HUDEP-2 (cell line): ENCODE results near the gene C7orf33.
"Not testable (repeated sequence)": the region's sequence is repeated elsewhere in the genome, so short reads cannot be mapped to it uniquely, and the experiment has no call there.

Source experiments
- DNase-seq, 76 experiments: peaks; one replicate each; lab custom pipeline; 2025; ENCODE audit not compliant: unreplicated experiment in 76 of 76; lab: John Stamatoyannopoulos, UW

Gene C7orf33

DNA sequence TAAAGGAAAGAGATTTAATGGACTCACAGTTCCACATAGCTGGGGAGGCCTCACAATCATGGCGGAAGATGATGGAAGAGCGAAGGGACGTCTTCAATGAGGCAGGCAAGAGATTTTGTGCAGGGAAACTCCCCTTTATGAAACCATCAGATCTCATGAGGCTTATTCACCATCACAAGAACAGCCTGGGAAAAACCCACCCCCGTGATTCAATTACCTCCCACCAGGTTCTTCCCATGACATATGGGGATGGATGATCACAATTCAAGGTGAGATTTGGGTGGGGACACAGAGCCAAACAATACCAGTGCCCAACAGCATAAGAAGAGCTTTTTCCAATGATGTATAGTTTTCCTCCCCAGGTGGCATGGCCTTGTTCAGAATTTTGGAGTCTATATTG lies 11.2 kb upstream of the C7orf33 start:
- DNase-seq: no peak

DNA sequence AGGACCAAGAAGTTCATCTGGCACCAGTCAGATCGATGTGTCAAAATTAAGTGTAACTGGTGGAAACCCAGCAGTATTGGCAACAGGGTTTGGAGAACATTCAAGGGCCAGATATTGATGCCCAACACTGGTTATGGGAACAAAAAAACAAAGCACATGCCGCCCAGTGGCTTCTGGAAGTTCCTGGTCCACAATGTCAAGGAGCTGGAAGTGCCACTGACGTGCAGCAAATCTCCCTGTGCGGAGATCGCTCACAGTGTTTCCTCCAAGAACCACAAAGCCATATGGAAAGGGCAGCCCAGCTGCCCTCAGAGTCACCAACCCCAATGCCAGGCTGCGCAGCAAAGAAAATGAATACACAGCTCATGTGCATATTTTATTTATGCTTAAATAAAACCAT lies 10.1 kb upstream of the C7orf33 start:
- DNase-seq: no peak

DNA sequence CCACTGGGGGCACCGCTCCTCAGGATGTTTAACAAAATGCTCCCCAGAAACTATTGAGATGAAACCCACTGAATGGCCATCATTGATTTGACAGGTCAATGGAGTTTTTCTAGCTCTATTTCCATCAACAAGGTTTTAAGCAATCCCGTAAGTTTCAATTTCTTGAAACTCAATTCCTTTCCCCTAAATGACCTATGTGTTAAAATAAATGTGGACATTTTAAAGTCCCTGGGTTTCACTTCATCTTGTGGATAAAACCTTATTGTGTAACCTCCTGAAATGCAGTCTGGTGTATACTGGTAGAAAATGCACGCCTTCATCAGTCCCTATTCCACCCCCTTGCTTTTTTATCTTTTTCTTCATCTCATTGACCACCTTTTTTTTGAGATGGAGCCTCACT lies 8.9 kb upstream of the C7orf33 start:
- DNase-seq: no peak

DNA sequence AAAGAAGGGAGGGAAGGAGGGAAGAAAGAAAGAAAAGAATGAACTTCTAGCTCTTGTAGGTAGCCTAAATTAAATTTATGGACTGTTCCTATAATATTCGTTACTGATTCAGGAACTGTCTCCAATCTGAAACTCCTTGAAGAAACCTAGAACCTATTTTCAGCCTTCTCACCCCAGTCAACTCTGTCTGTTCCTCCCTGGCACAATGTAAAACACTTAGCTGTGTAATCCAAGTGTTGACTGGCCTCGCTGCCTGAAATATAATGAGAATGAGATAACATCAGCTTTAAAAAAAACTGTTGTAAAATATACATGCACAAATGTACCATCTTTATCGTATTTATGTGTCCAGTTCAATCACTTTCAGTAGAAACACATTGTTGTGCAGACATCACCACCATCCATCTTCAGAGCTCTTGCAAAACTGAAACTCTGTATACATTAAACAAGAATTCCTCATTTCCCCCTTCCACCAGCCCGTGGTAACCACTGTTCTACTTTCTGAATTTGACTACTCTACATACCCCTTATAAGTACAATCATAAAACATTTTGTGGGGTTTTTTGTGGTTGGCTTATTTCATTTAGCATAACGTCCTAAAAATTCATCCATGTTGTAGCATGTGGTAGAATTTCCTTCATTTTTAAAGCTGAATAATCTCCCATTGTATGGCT lies 6.3 kb upstream of the C7orf33 start:
- DNase-seq: no peak

DNA sequence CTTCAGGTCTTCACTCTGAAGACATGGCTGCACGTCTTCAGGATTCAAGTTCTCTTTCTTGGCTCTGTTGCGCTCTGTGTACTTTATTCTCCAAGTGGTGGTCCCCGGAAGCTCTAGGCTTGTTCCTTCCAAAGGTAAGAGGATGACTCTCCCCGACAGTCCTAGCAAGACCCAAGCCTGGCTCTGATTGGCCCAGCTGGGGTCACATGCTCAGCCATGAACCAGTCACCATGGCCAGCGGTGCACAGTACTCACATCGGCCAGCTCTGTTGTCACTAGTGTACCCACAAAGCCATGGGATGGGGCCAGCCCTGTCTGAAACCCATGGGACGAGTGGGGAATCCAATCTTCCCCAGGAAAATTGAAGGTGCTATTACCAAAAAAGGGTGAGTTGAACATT lies 5.2 kb upstream of the C7orf33 start:
- no peak for DNase-seq

DNA sequence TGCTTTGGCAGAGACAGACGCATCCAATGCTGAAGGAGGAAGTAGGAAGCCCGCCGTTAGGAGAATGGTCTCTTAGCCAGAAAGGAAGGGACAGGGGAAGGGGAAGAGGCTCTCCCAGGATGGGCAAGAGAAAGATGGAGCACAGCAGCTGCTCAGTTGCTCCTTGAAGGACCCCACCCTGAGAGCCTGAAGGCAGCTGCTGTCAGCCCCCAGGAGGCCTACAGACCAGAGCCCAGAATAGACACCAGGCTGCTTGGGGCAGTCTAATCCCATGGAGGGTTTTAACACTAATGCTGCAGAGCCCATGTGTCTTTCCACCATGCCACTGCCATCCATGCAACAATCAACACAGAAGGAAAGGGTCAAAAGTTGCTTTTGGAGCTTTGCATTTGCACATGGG lies 3.5 kb upstream of the C7orf33 start:
- DNase-seq: no peak

DNA sequence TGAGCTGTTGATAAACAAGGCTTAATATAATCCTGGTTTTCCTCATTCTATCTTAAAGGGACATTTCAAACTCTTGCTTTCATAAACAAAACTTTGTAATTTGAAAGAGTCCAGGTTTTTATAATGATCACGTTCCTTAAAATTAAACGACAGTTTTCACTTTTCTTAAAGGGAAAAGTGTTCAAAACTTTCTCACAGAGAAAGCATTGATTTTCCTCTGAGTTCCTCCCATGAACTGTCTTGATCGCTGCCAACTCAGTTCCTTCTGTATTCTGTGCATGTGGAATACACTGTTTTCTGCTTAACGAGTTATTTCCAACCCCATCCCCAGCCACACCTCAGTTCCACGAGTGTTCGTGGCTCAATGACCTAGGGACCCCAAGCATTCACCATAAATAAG lies 2.4 kb upstream of the C7orf33 start:
- no peak for DNase-seq

DNA sequence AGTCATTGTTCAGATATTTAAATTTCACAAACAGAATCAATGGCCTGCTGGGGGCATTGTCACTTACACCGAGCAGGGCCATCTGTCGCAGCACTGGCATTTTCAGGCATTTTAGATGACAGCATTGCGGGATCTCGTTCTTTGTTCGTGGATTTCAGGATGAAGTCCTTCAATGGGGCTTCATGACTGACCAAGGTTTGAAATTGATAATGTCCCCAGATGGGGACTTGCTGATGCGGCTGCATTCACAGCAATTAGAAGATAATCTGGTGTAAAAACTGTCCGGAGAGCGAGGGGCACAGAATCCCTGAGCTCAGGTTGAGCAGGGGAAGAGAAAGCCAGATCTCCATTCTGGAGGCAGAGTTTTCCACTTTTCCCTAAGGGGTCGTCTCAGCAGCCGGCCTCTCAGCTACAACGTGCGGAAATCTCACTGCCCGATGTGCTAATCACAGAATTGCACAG lies 1.9 kb upstream of the C7orf33 start:
- no peak for DNase-seq

DNA sequence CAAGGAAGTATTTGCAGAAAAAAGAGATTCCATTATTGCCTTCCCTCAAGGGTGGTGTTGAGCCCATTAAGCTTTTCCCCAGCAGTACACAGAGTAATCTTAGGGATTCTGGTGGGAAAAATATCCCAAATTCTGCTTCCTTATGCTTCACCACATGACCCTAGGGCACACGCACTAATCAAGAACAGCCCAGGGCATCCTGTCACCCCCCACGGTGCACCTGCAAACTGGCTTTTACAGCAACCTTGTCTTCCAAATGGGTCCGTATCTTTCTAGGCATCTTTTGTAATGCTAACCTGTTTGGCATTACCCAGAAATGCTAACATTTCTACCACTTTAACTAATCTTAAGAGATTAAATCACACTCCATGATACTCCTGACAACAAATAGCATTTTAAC lies 926 bp upstream of the C7orf33 start:
- no peak for DNase-seq

DNA sequence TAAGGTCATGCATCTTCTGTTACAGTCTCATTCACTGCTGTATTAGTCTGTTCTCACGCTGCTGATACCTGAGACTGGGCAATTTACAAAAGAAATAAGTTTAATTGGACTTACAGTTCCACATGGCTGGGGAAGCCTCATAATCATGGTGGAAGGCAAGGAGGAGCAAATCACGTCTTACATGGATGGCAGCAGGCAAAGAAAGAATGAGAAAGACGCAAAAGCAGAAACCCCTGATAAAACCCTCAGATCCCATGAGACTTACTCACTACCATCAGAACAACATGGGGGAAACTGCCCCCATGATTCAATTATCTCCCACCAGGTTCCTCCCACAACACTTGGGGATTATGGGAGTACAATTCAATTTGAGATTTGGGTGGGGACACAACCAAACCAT lies 5.8 kb downstream of the C7orf33 start:
- DNase-seq: not testable (repeated sequence)

DNA sequence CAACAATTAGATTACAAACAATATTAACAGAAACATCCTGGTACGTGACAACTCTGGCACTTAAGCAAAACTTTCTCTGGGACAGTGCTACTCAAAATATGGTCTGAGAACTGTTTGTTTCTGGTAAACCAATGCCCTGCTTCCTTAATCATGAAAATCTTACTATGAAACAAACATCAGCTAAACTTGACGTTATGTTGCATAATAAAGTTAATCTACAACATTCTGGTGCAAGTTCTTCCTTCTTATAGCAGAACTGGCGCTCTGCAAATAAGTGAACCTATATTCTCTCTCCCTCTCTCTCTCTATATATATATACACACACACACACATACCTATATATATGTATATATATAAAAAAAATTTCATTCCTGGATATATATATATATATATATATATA lies 7.8 kb downstream of the C7orf33 start:
- no peak for DNase-seq

DNA sequence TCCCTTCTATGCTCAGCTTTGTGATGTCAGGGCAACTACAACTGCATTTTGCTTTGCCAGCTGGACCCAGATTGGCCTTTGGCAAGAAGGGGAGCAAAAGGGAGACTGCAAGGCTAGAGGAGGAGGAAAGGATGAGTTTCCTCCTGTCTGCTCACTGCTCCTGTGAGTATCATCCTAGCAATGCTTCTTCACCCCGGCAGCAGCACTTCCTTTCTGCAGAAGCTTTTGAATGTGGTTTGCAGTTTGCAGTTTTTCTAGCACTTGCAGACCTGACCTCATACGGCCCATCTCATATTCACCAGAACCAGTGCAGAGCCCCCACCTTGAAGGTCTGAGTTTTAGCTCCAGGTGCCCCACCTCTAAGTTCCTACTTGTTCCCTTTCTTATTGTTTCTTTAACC lies 14.8 kb downstream of the C7orf33 start:
- DNase-seq: no peak

DNA sequence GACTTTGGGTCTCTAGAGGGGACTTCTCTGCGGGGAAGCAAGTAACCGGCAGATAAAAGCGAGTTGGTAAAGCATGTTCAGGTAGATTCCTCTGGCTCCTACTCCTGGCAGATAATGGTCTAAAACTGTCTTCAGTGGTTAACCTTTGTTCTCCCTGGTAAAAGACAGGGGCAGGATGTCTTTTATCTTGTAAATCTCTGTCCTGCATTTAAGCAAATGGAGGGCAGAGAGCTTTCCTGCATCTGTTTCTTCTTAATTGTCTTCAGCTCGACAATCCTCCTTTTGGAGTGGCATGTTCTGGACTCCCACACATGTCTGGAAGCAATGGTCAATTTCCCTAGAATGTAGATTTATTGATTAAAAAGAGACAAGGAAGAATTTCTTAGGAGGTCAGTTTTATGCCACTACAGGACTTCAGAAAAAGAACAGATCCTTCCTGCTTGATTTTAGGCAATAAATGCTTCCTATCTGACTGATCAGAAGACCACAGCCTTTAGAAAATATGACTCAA lies 16.6 kb downstream of the C7orf33 start:
- no peak for DNase-seq

DNA sequence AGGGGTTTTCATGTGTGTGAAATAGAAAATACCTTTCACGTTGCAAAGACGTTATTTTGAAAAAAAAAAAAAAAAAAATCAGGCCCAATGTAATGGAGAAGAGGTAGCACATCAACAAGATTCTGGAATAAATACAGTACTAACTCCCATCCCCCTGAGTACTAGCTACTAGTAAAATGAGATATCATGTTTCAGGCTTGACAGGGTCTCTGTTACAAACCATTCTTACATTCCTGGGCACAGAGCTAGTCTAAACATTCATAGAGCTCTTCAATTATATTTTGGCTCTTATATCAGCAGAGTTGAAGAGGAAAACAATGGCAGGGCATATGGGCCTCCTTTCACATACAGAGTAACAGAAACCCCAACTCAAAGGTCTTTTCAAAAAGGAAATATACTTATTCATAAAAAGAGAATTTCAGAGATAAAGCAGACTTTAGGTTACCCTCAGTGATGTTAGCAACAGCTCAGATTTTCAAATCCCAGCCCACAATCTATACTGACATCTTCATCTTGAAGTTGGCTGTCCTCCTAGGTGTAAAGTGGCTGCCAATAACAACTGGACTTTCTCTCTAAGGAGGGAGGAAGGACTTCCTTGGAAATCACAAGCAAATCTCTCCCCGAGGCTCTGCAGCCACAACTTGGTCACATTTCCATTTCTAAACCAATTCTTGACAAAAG lies 18.6 kb downstream of the C7orf33 start:
- DNase-seq: no peak

DNA sequence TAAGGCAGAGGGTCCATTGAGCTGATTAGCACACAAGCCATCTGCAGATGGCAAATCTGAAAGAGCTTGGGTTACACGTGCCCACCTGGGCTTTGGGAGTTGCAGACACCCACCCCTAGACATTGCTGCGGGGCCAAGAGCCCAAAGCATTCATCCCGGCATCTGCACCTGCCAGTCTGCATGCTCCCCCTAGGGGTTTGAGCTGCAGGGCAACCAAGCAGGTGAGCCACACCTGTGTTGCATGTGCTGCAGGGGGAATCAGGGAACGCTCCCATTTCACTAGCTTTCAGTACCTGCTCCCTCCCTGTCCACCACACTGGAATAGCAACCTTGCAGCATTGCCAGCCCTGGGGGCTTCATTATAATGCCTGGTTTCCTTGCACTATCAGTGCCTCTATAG lies 21.1 kb downstream of the C7orf33 start:
- DNase-seq: no peak

DNA sequence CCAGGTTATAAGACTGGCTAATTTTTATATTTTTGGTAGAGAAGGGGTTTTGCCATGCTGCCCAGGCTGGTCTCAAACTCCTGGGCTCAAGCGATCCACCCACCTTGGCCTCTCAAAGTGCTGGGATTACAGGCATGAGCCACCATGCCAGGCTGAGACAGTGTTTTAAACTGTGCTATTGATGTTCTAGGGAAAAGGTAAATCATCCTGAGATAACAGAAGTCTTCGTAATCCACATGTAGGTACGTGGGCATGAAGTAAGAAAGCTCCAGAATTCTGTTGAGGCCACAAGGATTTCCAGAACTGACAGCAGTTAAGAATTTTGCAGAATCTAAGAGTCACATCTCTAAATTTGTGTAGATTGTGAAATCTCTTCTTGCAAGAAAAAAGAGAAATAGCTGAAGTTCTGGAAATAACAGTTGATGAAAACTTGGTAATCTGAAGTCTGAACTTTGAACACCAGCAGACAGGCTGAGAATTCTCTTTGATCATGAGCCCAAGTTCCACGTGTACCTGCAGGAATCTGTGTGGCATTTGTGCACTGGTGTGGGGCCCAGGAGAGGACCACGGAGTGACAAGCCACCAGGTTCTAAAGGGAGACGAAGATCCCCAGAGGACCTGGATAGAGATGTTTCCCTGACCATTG lies 24.6 kb downstream of the C7orf33 start:
- no peak for DNase-seq

DNA sequence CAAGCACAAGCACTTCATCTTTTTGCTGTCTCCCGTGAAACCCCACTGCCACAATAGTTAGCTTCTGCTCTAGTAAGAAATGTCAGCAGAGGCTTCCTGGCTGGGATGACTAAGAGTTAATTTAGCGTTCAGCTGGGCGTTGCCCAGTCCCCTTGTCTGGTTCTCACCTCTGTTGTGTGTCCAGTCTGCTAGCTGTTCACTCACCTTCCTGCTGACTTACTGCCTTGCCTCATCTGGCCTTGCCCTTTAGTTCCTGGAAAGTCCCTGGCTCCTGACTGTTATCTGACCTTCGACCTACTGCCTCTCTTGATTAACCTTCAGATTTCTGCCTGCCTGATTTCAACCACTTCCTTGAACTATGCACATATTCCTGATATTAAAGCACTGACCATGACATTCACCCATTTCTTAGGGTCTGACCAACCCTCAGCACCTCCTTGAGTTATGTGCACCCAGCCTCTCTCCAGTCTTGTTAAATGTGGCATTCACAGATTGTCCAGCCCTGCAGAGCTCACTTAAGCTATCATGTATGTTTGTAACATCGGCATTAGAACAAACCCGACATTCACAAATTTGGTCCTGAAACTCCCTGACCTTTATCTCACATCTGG lies 30.3 kb downstream of the C7orf33 start:
- no peak for DNase-seq

DNA sequence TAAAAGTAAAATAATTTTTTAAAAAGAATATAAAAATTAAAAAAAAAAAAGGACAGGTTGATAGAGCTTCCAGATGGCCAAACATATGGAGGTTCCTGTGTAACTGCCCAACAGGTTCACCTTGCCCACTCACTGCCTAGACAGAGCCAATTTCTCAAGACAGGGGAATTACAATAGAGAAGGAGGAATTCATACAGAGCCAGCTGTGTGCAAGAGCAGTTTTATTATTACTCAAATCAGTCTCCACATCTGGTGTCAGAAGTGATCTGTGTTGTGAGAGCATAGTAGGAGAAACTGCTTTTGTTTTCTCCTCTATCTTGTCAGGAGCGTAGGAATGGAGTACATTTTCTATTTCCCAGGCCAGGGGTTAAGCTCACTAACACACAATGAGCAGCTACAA lies 31.0 kb downstream of the C7orf33 start:
- DNase-seq: no peak

DNA sequence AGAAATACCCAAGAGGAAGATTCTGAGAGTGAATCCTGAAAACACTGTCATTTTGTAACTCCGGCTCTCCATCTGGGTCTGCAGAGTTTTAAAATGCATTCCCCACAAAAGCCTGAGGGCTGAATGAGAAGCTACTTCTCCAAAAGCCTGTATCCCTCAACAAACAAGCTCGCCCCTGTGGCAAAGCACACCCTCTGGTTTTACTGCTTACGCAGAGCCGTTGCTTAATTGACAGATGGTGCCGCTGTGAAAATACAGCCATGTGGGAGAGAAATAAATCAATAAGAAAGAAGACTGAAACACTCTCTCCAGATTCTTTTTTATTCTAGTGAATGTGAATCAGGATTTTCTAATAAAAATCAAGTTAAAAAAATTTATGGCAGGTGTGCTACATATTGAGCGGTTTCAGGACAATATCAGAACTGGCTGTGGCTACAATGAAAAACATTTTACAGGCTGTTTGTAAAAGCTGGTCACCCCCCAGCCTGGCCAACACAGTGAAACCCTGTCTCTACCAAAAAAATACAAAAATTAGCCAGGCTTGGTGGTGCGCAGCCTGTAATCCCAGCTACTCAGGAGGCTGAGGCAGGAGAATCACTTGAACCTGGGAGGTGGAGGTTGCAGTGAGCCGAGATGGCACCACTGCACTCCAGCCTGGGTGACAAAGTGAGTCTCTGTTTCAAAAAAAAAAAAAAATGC lies 32.5 kb downstream of the C7orf33 start:
- no peak for DNase-seq

DNA sequence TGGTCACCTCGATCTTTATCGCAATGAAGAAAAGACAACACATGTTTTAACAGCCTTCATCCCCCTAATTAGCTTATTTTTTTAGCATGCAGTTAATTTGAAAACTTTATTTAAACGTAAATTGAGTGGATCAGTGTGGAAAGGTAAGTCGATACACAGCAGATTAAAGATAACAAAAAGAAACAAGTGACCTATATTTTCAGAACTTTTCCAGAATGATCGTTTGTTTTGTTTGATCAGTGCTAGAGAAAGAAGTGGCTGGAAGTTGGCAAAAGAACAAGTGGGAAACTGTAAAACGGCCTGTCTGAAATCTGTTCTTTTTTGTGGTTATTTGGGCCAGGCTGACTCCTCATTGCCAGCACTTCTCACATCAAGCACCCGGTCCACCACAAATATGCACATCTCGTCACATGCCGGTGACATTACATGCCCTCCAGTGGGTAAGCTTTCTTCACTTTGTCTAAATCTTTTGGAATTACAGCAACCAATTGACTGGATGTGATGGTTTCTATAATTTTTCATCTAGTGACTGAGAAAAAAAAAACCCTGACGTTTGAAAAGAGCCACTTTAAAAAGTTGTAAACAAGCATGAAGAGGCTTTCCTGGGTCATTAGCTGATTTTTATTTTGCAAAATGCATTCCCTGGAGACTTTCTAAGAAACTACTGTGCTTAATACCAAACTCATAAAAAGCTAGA lies 33.2 kb downstream of the C7orf33 start:
- DNase-seq: no peak
